ENCODE results near the gene MORC4. TPM values are rescaled to one million over a fixed set of nuclear protein-coding genes. Genes with fewer than 3 reads are reported as not detected.

The MORC4 gene
- total RNA-seq, 2 experiments from 2014 or later: 6.8 to 11.5 TPM

DNA sequence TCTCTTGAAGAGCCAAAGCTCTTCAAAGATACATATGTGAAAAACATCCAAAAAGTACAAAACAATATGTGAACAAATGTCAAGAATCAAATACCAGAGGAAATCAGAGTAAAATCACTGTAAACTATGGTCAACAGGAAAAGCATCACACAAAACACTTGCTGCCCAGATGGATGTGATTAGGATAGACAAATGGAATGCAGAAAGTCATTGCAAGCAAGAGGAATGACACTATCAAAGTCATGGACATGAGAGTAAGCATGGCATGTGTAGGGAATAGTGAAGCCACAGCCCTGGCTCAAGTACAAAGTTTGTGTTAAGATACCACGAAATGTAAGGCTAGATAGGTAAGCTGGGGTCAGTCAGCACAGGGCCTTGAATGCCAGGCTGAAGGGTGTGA is 42.2 kb downstream of the MORC4 start:
- Histone ChIP-seq H3K36me3 (ENCODE audit: insufficient read depth, low read length) (peaks cover 24% of the 10 kb centered on the region), H4K20me1 (ENCODE audit: insufficient read depth, low read length) (no peaks in the 10 kb centered on the region), H3K79me2 (ENCODE audit: insufficient read depth, low read depth, low read length) (no peaks in the 10 kb centered on the region), H3K9me3 (ENCODE audit: low read length) (no peaks in the 10 kb centered on the region), H3K9me2 (ENCODE audit: insufficient read depth, low read length) (no peaks in the 10 kb centered on the region), H3K4me3 (ENCODE audit: low read depth, low read length, poor library complexity, severe bottlenecking) (no peak overlapping the region), H3K4me2 (ENCODE audit: low read length) (no peak overlapping the region), H3K4me1 (ENCODE audit: insufficient read depth, low read length, poor library complexity, severe bottlenecking) (no peaks in the 10 kb centered on the region), H3K27ac (ENCODE audit: low read depth, low read length, poor library complexity, severe bottlenecking) (no peak overlapping the region), H2AFZ (ENCODE audit: low read length) (no peak overlapping the region)
- no peak for DNase-seq (ENCODE audit: low spot score)
- no TSS peak for BruUV-seq (replicated peaks)
- ChIA-PET POLR2A (no interaction called here), CTCF (ENCODE audit: unreplicated experiment) (no interaction called here)
- intact Hi-C loops (cut with micrococcal nuclease; ENCODE audit: unreplicated experiment): no loop called here
- TF ChIP-seq, protein P1, sequence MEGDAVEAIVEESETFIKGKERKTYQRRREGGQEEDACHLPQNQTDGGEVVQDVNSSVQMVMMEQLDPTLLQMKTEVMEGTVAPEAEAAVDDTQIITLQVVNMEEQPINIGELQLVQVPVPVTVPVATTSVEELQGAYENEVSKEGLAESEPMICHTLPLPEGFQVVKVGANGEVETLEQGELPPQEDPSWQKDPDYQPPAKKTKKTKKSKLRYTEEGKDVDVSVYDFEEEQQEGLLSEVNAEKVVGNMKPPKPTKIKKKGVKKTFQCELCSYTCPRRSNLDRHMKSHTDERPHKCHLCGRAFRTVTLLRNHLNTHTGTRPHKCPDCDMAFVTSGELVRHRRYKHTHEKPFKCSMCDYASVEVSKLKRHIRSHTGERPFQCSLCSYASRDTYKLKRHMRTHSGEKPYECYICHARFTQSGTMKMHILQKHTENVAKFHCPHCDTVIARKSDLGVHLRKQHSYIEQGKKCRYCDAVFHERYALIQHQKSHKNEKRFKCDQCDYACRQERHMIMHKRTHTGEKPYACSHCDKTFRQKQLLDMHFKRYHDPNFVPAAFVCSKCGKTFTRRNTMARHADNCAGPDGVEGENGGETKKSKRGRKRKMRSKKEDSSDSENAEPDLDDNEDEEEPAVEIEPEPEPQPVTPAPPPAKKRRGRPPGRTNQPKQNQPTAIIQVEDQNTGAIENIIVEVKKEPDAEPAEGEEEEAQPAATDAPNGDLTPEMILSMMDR (conservative IDR thresholded peaks at IDR 0.05; ENCODE audit: low read length): no peak
- TF ChIP-seq EZH2phosphoT487 (IDR thresholded peaks at IDR 0.05; ENCODE audit: borderline replicate concordance, low read depth, low read length): no peak

DNA sequence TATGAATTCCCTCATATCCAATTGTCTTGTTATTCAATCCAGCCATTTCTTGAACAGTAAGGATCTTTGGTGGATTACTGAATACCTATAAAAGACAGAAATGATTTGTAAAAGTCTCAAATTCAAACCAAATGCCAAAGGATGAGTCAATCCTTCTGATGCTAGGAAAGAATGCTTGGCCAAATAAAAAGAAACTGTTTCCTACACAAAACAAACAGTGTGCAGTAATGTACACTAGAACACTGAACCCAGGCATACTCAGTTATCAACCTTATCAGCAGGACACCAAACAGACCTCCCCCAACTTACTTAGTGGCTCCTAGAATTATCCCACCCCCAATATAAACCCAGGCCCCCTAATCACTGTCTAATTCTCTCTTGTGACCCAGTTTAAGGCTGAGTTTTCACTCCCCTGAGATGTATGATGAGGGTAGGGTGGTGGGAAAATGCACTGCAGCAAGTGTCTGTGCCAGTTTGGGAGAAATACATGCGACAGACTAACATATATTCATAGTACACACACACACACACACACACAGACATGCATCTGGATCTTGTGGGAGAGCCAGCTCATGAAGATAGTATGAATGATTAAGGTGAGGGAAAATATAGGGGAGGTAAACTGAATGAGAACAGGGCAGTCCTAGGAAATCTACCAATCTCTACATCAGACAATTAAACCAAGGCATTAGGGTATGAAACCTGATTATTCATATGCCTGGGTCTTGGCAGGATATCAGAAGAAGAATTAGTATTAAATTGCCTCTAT is 44.8 kb downstream of the MORC4 start:
- Histone ChIP-seq H4K20me1 (ENCODE audit: insufficient read depth, low read length) (no peaks in the 10 kb centered on the region), H3K9me2 (ENCODE audit: insufficient read depth, low read length) (no peaks in the 10 kb centered on the region), H2AFZ (ENCODE audit: low read length) (no peak overlapping the region), H3K27ac (ENCODE audit: low read depth, low read length, poor library complexity, severe bottlenecking) (no peak overlapping the region), H3K79me2 (ENCODE audit: insufficient read depth, low read depth, low read length) (no peaks in the 10 kb centered on the region), H3K4me1 (ENCODE audit: insufficient read depth, low read length, poor library complexity, severe bottlenecking) (no peaks in the 10 kb centered on the region), H3K36me3 (ENCODE audit: insufficient read depth, low read length) (peaks cover 10% of the 10 kb centered on the region; the same call in 1 of the 2 replicates), H3K4me2 (ENCODE audit: low read length) (no peak overlapping the region), H3K4me3 (ENCODE audit: low read depth, low read length, poor library complexity, severe bottlenecking) (no peak overlapping the region), H3K9me3 (ENCODE audit: low read length) (no peaks in the 10 kb centered on the region)
- CTCF ChIA-PET (ENCODE audit: unreplicated experiment): no interaction called here
- TF ChIP-seq, protein P1 (conservative IDR thresholded peaks at IDR 0.05; ENCODE audit: low read length): no peak
- TF ChIP-seq EZH2phosphoT487 (IDR thresholded peaks at IDR 0.05; ENCODE audit: borderline replicate concordance, low read depth, low read length): no peak
- intact Hi-C loops (cut with micrococcal nuclease; ENCODE audit: unreplicated experiment): no loop called here
- no peak for DNase-seq (ENCODE audit: low spot score)
- POLR2A ChIA-PET: no interaction called here
- BruUV-seq (replicated peaks): no TSS peak

DNA sequence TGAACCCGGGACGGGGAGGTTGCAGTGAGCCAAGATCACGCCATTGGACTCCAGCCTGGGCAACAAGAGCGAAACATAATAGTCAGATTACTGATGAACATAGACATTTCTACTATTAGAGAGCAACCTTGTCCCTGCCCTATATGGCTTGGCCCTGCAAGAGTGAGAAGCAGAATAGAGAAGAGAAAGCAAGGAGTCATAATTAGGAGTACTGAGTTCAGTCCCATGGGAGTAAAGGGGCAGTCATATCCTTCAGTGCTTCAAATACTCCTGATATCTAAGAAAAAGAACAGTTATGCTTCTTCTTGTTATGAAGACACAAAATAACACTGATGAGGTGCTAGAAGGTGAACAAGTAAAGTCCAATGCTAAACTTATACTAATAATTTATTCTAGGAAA is 46.0 kb downstream of the MORC4 start:
- H4K20me1 ChIP-seq (ENCODE audit: insufficient read depth, low read length): no peaks in the 10 kb centered on the region
- no peak overlapping the region for H3K27ac ChIP-seq (ENCODE audit: low read depth, low read length, poor library complexity, severe bottlenecking)
- ChIA-PET CTCF (ENCODE audit: unreplicated experiment) (no interaction called here), POLR2A (interaction anchor here (0.5 kb wide), 1 partner anchor 905 kb away, joined by 3 read pairs; no protein-coding TSS in a partner anchor)
- H3K4me3 ChIP-seq (ENCODE audit: low read depth, low read length, poor library complexity, severe bottlenecking): no peak overlapping the region
- no peaks in the 10 kb centered on the region for H3K9me3 ChIP-seq (ENCODE audit: low read length)
- no TSS peak for BruUV-seq (replicated peaks)
- H3K4me2 ChIP-seq (ENCODE audit: low read length): no peak overlapping the region
- peaks cover 10% of the 10 kb centered on the region; the same call in 1 of the 2 replicates for H3K36me3 ChIP-seq (ENCODE audit: insufficient read depth, low read length)
- DNase-seq (ENCODE audit: low spot score): no peak
- no peaks in the 10 kb centered on the region for H3K79me2 ChIP-seq (ENCODE audit: insufficient read depth, low read depth, low read length)
- no peaks in the 10 kb centered on the region for H3K4me1 ChIP-seq (ENCODE audit: insufficient read depth, low read length, poor library complexity, severe bottlenecking)
- H2AFZ ChIP-seq (ENCODE audit: low read length): no peak overlapping the region
- H3K9me2 ChIP-seq (ENCODE audit: insufficient read depth, low read length): no peaks in the 10 kb centered on the region
- intact Hi-C loops (cut with micrococcal nuclease; ENCODE audit: unreplicated experiment): no loop called here
- no peak for TF ChIP-seq EZH2phosphoT487 (IDR thresholded peaks at IDR 0.05; ENCODE audit: borderline replicate concordance, low read depth, low read length)
- TF ChIP-seq, protein P1 (conservative IDR thresholded peaks at IDR 0.05; ENCODE audit: low read length): no peak

Measured in OCI-LY7 (cell line).